Natural killer cell treated with Interleukin-12 subunit alpha and Interleukin-12 subunit beta and Interleukin-15 and Interleukin-18, amount 100 ng/mL, for 72 hours (primary cell): ENCODE results near the gene PARP2. TPM values are rescaled to one million over a fixed set of nuclear protein-coding genes. Genes with fewer than 3 reads are reported as not detected.
"Not testable (repeated sequence)": the region's sequence is repeated elsewhere in the genome, so short reads cannot be mapped to it uniquely, and the experiment has no call there.

ENCODE experiments used
- ATAC-seq, 2 donors: fragments of 150-1000 bp; cut with Tn5 transposase in 1 of 2; sonication (Bioruptor Pico), chemical (Tn5 transposase) in 1 of 2; 2 replicates each; pipeline ENCODE4 v1.10.0; 2021
- DNase-seq: peaks from one replicate; pipeline ENCODE4 v3.0.0; 2022; ENCODE audit warnings: low spot score
- H3K27ac Mint-ChIP-seq, 2 donors: 1 replicate in 1 of 2; 2 replicates in 1 of 2; pipeline ENCODE4 v1.8.0; 2022; ENCODE audit warnings: mixed read lengths in 2 of 2, mild to moderate bottlenecking in 1 of 2, moderate library complexity in 1 of 2
- H3K27me3 Mint-ChIP-seq, 2 donors: 1 replicate in 1 of 2; 2 replicates in 1 of 2; pipeline ENCODE4 v1.8.0; 2022; ENCODE audit warnings: mixed read lengths in 2 of 2
- H3K36me3 Mint-ChIP-seq: one replicate; pipeline ENCODE4 v1.8.0; 2022; ENCODE audit warnings: mixed read lengths
- H3K4me1 Mint-ChIP-seq, 2 donors: 1 replicate in 1 of 2; 2 replicates in 1 of 2; pipeline ENCODE4 v1.8.0; 2022; ENCODE audit warnings: low read depth in 2 of 2, mixed read lengths in 2 of 2, mild to moderate bottlenecking in 1 of 2
- H3K4me3 Mint-ChIP-seq: one replicate; pipeline ENCODE4 v1.8.0; 2022; ENCODE audit warnings: mixed read lengths
- H3K9me3 Mint-ChIP-seq: 2 replicates; pipeline ENCODE4 v1.8.0; 2022; ENCODE audit warnings: mixed read lengths
- total RNA-seq, 2 donors: library from RNA; stranded (reverse); gene quantifications; one replicate each; pipeline ENCODE4 v1.2.3, GENCODE V29; 2022

Gene PARP2
- total RNA-seq, 2 donors from 2014 or later, result 23.7 to 37.2 TPM

DNA sequence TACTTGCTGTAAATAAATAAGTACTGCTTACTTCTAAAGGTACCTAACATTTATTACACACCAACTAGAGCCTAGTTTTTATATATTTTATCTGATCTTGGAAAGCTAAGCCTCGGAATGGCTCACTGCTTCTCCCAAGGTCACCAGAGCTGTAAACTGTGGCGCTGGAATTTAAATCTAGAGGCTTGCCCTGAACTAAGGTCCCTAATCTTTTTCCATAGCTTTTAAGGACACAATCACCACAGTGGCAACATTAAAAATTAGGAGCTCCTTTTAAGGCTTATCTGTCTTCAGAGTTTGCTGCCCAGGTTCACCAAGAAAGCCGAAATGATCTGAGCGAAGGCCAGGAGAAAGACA is 11.0 kb upstream of the PARP2 start:
- ATAC-seq (no peak), DNase-seq (no peak)
- Mint-ChIP-seq H3K27ac (peak overlapping the region; percentile 80 to 91), H3K9me3 (no peaks in the 10 kb centered on the region), H3K36me3 (peaks cover 5% of the 10 kb centered on the region), H3K27me3 (no peaks in the 10 kb centered on the region), H3K4me3 (peak overlapping the region; percentile 96), H3K4me1 (peaks cover 19 to 38% of the 10 kb centered on the region in 2 donors)

DNA sequence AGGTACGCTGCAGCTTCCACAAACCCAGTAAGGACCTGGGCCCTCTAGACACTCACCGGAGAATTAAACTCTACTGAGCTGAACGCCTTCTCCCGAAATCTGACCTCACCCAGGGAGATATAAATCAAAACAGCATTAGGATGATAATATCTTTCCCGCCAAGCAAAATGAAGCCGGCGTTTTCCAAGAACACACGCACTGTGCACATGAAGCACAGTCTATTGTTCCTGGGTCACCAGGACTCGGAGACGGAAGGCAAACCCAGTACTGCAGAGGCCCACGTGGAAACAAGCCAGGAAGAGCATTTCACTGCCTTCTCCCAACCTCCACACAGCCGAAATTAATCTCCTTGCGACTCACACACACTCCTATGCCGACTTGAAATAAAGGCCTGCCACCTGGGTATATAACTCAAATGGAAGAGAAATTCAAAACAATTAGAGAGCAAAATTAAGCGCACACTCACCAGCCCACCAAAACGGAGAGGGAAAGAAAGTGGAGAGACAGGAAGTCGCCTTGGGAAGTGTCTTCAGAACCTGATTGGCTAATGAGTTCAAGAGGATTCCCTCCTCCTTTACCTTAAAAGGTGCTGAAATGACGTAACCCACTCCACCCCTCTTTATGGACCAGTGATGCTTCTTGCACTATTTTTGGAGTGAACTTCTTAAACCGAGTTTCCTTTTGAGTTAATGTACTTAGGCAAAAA is 10.5 kb upstream of the PARP2 start, which contains the start of gene CCNB1IP1:
Gene CCNB1IP1 (minus strand): TSS at position 492 of the 706 bp plus-strand sequence. CDS start 16,756 bp downstream, outside the sequence.
- Mint-ChIP-seq H3K36me3 (peaks cover 5% of the 10 kb centered on the region), H3K9me3 (no peaks in the 10 kb centered on the region), H3K27ac (peak within 1 kb of the TSS; percentile 80 to 91), H3K4me3 (peak within 1 kb of the TSS; percentile 96), H3K27me3 (peaks cover 0 to 3% of the 10 kb centered on the region in 2 donors), H3K4me1 (peaks cover 15 to 34% of the 10 kb centered on the region in 2 donors)
- ATAC-seq (peak; percentile 97 to 98), DNase-seq (peak; percentile 69)

DNA sequence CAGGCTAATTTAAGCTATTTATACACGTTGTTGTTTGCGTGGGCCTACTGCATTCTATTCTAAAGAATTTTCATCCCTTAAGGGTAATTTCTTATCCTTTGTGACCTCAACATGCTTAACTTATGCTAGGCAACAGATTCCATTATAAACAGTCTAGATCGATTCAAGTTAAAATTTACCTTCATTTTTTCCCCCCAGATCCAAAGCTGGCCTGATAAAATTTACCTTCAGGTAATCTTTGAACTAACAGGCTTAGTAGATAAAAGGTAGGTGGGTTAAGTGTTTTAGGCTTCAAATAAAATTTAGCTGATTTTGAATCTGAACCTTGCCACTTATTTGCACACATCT is 10.0 kb upstream of the PARP2 start:
- Mint-ChIP-seq H3K27me3 (peaks cover 0 to 3% of the 10 kb centered on the region in 2 donors), H3K27ac (peak overlapping the region; percentile 80 to 91), H3K36me3 (peaks cover 5% of the 10 kb centered on the region), H3K4me3 (peak overlapping the region; percentile 96), H3K4me1 (peaks cover 15 to 34% of the 10 kb centered on the region in 2 donors), H3K9me3 (no peaks in the 10 kb centered on the region)
- ATAC-seq (no peak), DNase-seq (no peak)

DNA sequence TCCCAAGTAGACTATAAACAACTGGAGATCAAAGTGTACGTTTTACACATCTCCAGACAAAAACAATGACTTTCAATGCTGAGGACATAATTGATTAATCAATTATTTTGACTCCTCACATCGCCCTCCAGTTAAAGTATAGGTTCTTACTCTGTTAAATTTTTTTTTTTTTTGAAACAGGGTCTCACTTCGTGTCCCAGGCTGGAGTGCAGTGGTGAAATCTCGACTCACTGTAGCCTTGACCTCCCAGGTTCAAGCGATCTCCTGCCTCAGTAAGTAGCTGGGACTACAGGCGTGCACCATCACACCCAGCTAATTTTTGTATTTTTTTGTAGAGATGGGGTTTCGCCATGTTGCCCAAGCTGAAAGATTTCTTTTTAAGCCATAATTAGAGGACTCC is 9.4 kb upstream of the PARP2 start:
- Mint-ChIP-seq H3K9me3 (no peaks in the 10 kb centered on the region), H3K27me3 (peaks cover 0 to 3% of the 10 kb centered on the region in 2 donors), H3K4me3 (no peak overlapping the region), H3K36me3 (peaks cover 5% of the 10 kb centered on the region), H3K27ac (no peak overlapping the region), H3K4me1 (peaks cover 15 to 34% of the 10 kb centered on the region in 2 donors)
- DNase-seq (no peak), ATAC-seq (no peak)

DNA sequence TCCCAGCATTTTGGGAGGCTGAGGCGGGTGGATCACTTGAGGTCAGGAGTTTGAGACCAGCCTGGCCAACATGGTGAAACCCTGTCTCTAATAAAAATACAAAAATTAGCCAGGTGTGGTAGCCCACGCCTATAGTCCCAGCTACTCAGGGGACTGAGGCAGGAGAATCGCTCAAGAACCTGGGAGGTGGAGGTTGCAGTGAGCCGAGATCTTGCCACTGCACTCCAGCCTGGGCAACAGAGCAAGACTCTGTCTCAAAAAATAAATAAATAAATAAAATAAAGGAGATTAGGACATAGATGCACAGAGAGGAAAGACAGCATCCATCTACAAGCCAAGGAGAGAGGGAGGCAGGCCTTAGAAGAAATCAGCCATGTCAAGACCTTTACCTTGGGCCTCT is 2.4 kb upstream of the PARP2 start:
- not testable (repeated sequence) for ATAC-seq, H3K36me3 Mint-ChIP-seq, DNase-seq, H3K27me3 Mint-ChIP-seq, H3K27ac Mint-ChIP-seq, H3K9me3 Mint-ChIP-seq, H3K4me3 Mint-ChIP-seq
- H3K4me1 Mint-ChIP-seq, result peaks cover 6 to 12% of the 10 kb centered on the region in 2 donors

DNA sequence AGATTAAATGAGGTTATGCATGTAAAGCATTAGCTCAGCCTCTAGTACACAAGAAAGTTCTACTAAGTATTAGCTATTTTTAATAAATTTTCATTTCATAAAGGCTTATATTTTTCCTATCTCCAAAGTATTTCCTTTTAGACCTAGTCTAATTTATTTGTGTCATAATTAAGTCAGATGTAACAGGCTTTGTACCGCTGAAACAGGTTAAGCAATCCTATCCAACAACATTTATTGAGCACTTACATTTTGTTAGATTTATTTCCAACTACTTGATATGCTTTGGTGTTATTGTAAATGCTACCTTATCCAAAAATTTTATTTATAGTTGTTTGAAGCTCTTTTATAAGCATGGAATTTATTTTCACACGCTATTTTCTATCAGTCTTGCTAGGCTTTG is 1.8 kb upstream of the PARP2 start:
- Mint-ChIP-seq H3K27me3 (peaks cover 0 to 3% of the 10 kb centered on the region in 2 donors), H3K36me3 (peaks cover 5% of the 10 kb centered on the region), H3K27ac (no peak overlapping the region), H3K4me3 (peak overlapping the region; percentile 86), H3K4me1 (peaks cover 6 to 12% of the 10 kb centered on the region in 2 donors), H3K9me3 (no peaks in the 10 kb centered on the region)
- no peak for ATAC-seq
- no peak for DNase-seq

DNA sequence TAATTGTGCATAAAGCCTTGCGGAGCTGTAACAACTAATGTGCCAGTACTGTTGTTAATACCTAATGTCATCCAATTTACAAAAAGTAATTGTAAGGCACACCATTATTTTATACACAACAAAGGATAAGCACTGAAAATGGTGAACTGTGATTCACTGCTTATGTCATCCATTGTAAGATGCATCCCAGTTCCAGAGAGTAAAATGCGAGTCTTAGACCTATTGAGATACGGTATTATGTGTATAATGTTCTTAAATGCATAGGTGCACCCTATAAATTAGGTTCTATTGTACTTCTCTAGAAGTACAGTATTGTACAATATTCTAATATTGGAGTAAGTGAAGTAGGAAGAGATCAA is 406 bp downstream of the PARP2 start:
- ATAC-seq (no peak), DNase-seq (no peak)
- Mint-ChIP-seq H3K27me3 (no peaks in the 10 kb centered on the region), H3K4me1 (peaks cover 6 to 12% of the 10 kb centered on the region in 2 donors), H3K27ac (peak overlapping the region; percentile 81 to 93), H3K9me3 (no peaks in the 10 kb centered on the region), H3K36me3 (peaks cover 5% of the 10 kb centered on the region), H3K4me3 (peak overlapping the region; percentile 86)

DNA sequence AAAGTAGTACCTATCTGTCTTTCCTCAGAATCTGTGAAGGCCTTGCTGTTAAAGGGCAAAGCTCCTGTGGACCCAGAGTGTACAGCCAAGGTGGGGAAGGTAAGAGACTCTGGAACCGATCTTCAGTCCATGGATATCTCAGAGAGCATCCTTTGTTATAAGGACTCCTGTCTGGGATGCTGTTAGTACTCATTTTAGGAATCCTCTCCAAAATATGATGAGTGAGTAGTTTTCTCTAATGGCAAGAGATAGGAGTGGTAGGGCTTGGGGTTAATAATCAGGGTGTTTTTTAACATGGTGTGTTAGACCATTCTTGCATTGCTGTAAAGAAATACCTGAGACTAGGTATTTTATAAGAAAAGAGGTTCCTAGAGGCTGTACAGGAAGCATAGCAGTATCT is 1.9 kb downstream of the PARP2 start:
- Mint-ChIP-seq H3K27ac (peak overlapping the region; percentile 7 to 23), H3K36me3 (peaks cover 5% of the 10 kb centered on the region), H3K4me1 (peaks cover 6 to 12% of the 10 kb centered on the region in 2 donors), H3K9me3 (no peaks in the 10 kb centered on the region), H3K27me3 (no peaks in the 10 kb centered on the region), H3K4me3 (no peak overlapping the region)
- DNase-seq (no peak), ATAC-seq (no peak)

DNA sequence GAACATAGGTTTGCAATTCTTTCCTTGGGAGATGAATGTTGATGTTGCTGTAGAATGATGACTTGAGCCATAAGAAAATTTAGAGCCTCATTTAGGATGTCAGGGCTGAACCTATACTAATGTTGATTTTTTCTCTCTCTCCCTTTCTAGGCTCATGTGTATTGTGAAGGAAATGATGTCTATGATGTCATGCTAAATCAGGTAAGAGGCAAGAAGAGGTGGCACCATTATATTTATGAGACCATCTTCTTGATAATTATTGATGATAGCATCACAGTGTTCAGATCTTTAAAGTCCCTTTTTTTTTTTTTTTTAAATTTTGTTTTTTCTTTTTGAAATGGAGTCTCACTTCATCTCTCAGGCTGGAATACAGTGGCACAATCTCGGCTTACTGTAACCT is 3.3 kb downstream of the PARP2 start:
- ATAC-seq (no peak), DNase-seq (no peak)
- H3K36me3 Mint-ChIP-seq, result peaks cover 5% of the 10 kb centered on the region
- H3K4me3 Mint-ChIP-seq, result no peak overlapping the region
- no peak overlapping the region for H3K27ac Mint-ChIP-seq
- H3K9me3 Mint-ChIP-seq, result no peaks in the 10 kb centered on the region
- H3K4me1 Mint-ChIP-seq, result peaks cover 6 to 12% of the 10 kb centered on the region in 2 donors
- H3K27me3 Mint-ChIP-seq, result no peaks in the 10 kb centered on the region

DNA sequence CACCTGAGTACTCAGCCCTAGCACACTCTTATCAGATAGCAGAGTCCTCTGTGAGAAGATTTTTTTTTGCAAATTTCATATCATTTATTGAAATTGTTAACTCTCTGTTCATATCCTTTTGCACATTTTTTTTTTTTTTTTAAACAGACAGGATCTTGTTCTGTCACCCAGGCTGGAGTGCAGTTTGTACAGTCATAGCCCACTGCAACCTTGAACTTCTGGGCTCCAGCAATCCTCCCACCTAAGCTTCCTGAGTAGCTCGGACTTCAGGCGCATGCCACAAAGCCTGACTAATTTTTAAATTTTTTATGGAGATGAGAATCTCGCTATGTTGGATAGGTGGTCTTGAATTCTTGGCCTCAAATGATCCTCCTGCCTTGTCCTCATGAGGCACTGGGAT is 4.3 kb downstream of the PARP2 start:
- ATAC-seq, result no peak
- Mint-ChIP-seq H3K36me3 (peaks cover 5% of the 10 kb centered on the region), H3K9me3 (no peaks in the 10 kb centered on the region), H3K27me3 (no peaks in the 10 kb centered on the region), H3K27ac (no peak overlapping the region), H3K4me1 (peaks cover 6 to 12% of the 10 kb centered on the region in 2 donors), H3K4me3 (no peak overlapping the region)
- DNase-seq, result no peak

DNA sequence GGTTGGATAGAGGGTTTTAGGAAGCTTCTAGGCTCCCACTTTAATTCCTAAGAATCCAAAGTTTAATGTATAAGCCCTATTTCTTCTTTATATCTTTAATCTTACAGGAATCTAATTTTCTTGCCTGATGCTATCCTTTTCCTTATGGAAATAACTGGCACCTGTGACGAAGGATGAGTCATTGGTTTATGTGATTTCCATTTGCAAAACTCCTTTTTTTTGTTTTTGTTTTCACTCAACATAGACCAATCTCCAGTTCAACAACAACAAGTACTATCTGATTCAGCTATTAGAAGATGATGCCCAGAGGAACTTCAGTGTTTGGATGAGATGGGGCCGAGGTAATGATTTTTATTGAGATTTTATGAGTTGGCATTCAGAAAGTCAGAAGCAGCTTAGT is 6.8 kb downstream of the PARP2 start:
- H3K9me3 Mint-ChIP-seq, result no peaks in the 10 kb centered on the region
- H3K27ac Mint-ChIP-seq, result no peak overlapping the region
- peaks cover 11% of the 10 kb centered on the region for H3K36me3 Mint-ChIP-seq
- no peaks in the 10 kb centered on the region for H3K27me3 Mint-ChIP-seq
- DNase-seq, result no peak
- H3K4me1 Mint-ChIP-seq, result no peaks in the 10 kb centered on the region
- H3K4me3 Mint-ChIP-seq, result no peak overlapping the region
- no peak for ATAC-seq

DNA sequence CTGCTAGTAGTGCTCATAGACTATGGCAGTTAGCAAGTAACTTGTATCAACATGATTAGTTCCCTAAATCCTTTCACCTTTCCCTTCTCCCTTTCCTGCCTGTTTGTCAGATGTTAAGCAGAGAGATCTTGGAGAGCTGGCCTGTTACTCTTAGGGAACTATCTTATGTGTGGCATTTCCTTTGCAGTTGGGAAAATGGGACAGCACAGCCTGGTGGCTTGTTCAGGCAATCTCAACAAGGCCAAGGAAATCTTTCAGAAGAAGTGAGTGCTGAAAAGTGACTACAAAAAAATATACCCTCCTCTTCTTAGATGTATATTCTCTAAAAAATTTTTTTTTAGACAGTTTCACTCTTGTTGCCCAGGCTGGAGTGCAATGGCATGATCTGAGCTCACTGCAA is 7.4 kb downstream of the PARP2 start:
- Mint-ChIP-seq H3K9me3 (no peaks in the 10 kb centered on the region), H3K27ac (no peak overlapping the region), H3K36me3 (peaks cover 10% of the 10 kb centered on the region), H3K4me1 (no peaks in the 10 kb centered on the region), H3K4me3 (no peak overlapping the region), H3K27me3 (no peaks in the 10 kb centered on the region)
- no peak for DNase-seq
- no peak for ATAC-seq

DNA sequence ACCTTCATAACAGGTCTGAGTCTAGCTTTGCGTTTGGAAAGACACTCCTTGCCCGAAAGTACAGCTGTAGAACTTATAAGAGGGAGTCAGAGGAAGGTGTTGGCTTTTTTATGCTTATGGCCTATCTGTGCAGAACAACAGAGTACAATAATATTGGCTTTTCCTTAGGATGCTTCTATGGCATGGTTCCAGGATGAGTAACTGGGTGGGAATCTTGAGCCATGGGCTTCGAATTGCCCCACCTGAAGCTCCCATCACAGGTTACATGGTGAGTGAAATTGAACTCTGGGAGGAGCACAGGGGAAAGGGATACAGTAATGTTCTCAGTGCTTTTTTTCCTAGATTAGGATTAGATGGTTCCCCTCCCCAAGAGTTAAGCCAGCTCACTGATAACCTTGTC is 13.0 kb downstream of the PARP2 start:
- H3K9me3 Mint-ChIP-seq, result no peaks in the 10 kb centered on the region
- no peak for DNase-seq
- no peak overlapping the region for H3K4me3 Mint-ChIP-seq
- no peak overlapping the region for H3K27ac Mint-ChIP-seq
- peaks cover 33% of the 10 kb centered on the region for H3K36me3 Mint-ChIP-seq
- H3K27me3 Mint-ChIP-seq, result no peaks in the 10 kb centered on the region
- no peak for ATAC-seq
- peaks cover 3 to 10% of the 10 kb centered on the region in 2 donors for H3K4me1 Mint-ChIP-seq

DNA sequence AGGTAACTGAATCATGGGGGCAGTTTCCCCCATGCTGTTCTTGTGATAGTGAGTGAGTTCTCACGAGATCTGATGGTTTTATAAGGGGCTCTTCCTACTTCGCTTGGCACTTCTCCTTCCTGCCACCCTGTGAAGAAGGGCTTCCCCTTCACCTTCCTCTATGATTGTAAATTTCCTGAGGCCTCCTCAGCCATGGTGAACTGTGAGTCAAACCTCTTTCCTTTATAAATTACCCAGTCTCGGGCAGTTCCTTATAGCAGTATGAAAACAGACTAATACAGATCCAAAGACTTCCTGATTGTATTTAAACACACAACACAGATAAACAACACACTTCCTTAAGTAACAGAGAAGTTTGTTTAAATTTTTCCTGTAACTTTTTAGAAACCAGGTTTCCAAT is 15.0 kb downstream of the PARP2 start:
- H3K9me3 Mint-ChIP-seq, H3K4me1 Mint-ChIP-seq, H3K4me3 Mint-ChIP-seq, DNase-seq, ATAC-seq, H3K27me3 Mint-ChIP-seq: not testable (repeated sequence)
- H3K27ac Mint-ChIP-seq, result peak overlapping the region; percentile 68 to 85
- peaks cover 33% of the 10 kb centered on the region for H3K36me3 Mint-ChIP-seq

DNA sequence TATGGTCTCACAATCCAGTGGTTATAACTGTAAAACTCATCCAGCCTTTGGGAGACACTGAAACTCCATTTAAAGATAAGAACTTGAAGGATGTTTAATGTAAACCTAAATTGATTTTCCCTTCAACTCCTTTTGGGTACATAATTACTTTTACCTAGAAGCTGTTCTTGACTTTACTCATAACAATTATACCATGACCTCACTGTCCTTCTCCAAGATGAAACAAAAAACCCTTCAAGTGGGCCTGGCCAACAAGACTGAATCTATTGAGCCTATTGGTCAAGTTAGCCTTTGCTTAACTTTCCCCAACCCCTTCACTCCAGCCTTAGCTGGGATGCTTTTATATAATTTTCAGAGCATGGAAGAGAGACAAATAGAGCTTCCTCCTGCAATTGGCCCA is 22.5 kb downstream of the PARP2 start:
- Mint-ChIP-seq H3K27ac (peak overlapping the region in 1 of 2 donors; percentile 27), H3K4me1 (peaks cover 0 to 13% of the 10 kb centered on the region in 2 donors), H3K4me3 (peak overlapping the region; percentile 10), H3K9me3 (no peaks in the 10 kb centered on the region), H3K36me3 (peaks cover 20% of the 10 kb centered on the region), H3K27me3 (no peaks in the 10 kb centered on the region)
- DNase-seq, result no peak
- no peak for ATAC-seq
